Ishikawa (cell line): ENCODE measurements around the gene WNK2.

Experiments
- TAF1 ChIP-seq: IDR thresholded peaks from 2 replicates; pipeline ENCODE4 v1.6.1; 2012; ENCODE audit warnings: low read depth, mild to moderate bottlenecking
- TF ChIP-seq, protein P1 (sequence below): IDR thresholded peaks from 2 replicates; pipeline ENCODE4 v1.6.1; 2012; ENCODE audit warnings: low read depth, mild to moderate bottlenecking

DNA sequence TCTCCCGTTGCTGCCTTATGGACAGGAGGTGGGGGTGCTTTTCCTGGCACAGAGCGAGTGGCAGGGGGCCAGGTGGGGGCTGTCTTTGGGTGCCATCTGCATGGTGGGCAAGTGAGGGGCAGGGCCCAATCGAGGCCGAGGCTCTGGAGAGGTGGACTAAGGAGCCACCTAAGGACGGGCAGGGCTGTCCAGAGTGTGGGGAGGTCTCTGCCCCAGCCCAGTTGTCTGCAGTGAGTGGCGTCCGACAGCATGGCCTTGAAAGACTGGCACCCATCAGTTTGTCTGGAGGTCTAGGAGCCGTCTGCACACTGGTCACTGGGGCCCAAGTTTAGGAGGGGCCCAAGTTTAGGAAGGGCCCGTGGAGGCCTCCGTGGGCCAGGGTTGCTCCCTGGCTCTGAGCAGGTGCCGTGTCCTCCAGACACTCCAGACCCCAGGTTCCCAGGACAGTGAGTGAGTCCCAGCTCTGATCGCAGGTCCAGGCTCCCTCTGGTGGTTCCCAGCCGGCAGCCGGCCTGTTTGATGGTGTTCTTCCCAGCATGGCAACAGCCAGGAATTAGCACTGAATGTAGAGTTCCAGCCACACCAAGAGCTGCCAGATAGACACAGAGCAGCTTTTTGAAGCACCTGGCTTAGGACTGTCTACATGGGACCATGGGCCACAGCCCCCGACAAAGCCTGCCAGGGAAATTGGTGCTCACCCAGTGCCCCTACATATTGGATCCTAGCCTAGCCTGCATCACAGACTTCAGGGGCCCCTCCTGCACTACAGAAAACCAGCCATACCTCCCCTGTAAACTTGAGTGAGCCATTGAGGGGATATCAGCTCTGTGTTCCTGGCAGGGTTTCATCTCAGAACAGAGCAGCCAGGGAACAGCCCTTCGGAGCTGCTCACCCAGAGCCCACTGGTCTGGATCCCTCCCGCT lies 120.9 kb downstream of the WNK2 start:
- TF ChIP-seq, protein P1, sequence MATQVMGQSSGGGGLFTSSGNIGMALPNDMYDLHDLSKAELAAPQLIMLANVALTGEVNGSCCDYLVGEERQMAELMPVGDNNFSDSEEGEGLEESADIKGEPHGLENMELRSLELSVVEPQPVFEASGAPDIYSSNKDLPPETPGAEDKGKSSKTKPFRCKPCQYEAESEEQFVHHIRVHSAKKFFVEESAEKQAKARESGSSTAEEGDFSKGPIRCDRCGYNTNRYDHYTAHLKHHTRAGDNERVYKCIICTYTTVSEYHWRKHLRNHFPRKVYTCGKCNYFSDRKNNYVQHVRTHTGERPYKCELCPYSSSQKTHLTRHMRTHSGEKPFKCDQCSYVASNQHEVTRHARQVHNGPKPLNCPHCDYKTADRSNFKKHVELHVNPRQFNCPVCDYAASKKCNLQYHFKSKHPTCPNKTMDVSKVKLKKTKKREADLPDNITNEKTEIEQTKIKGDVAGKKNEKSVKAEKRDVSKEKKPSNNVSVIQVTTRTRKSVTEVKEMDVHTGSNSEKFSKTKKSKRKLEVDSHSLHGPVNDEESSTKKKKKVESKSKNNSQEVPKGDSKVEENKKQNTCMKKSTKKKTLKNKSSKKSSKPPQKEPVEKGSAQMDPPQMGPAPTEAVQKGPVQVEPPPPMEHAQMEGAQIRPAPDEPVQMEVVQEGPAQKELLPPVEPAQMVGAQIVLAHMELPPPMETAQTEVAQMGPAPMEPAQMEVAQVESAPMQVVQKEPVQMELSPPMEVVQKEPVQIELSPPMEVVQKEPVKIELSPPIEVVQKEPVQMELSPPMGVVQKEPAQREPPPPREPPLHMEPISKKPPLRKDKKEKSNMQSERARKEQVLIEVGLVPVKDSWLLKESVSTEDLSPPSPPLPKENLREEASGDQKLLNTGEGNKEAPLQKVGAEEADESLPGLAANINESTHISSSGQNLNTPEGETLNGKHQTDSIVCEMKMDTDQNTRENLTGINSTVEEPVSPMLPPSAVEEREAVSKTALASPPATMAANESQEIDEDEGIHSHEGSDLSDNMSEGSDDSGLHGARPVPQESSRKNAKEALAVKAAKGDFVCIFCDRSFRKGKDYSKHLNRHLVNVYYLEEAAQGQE: no peak
- TF ChIP-seq TAF1: no peak
